ENCODE results near the gene DTX3L.

Gene DTX3L

GRCh38 chr3:122608916-122609315, 44.8 kb downstream of the DTX3L start:
- no peak for DNase-seq

- no peak for DNase-seq
Observed at GRCh38 chr3:122609798-122610559, 45.8 kb downstream of the DTX3L start.

GRCh38 chr3:122612696-122613095, 48.6 kb downstream of the DTX3L start:
- DNase-seq = no peak

- no peak for DNase-seq
Observed at GRCh38 chr3:122615303-122615702, 51.2 kb downstream of the DTX3L start.

- DNase-seq = no peak
Observed at GRCh38 chr3:122618614-122619013, 54.5 kb downstream of the DTX3L start.

- DNase-seq = no peak
Observed at GRCh38 chr3:122619040-122619439, 54.9 kb downstream of the DTX3L start.

- no peak for DNase-seq
Observed at GRCh38 chr3:122620399-122620798, 56.3 kb downstream of the DTX3L start.

GRCh38 chr3:122621112-122621511, 57.0 kb downstream of the DTX3L start:
- DNase-seq = no peak

- DNase-seq = no peak
Observed at GRCh38 chr3:122623031-122623829, 59.1 kb downstream of the DTX3L start.
